Transverse colon (tissue), 4 donors: ENCODE results near the gene NUMA1. TPM values are rescaled to one million over a fixed set of nuclear protein-coding genes. Genes with fewer than 3 reads are reported as not detected.

Experiments
- DNase-seq: peaks from one replicate; pipeline ENCODE4 v3.0.0-alpha.2; 2019
- H3K27ac ChIP-seq, 4 donors: fragments of 200-600 bp; sonication (generic); 2 replicates each; pipeline ENCODE4 v1.5.1; 2016 to 2018; ENCODE audit warnings: inconsistent platforms in 4 of 4
- H3K27me3 ChIP-seq: fragments of 200-600 bp; sonication (generic); 2 replicates; pipeline ENCODE4 v1.5.1; 2017; ENCODE audit warnings: inconsistent platforms
- H3K36me3 ChIP-seq, 4 donors: fragments of 200-600 bp; sonication (generic); 2 replicates each; pipeline ENCODE4 v1.5.1; 2017 to 2019; ENCODE audit warnings: inconsistent platforms in 4 of 4
- H3K4me1 ChIP-seq, 4 donors: fragments of 200-600 bp; sonication (generic); 2 replicates each; pipeline ENCODE4 v1.5.1; 2017 to 2020; ENCODE audit warnings: inconsistent platforms in 4 of 4
- H3K4me3 ChIP-seq, 4 donors: fragments of 200-600 bp; sonication (generic); 1 replicate in 1 of 4; 2 replicates in 3 of 4; pipeline versions ENCODE4 v1.5.1 to v1.6.1; 2017 to 2019; ENCODE audit warnings: inconsistent platforms in 4 of 4
- H3K9me3 ChIP-seq, 2 donors: fragments of 200-600 bp; sonication (generic); 2 replicates each; pipeline ENCODE4 v1.5.1; 2017 to 2019; ENCODE audit warnings: inconsistent platforms in 2 of 2
- CTCF ChIP-seq, 5 experiments: fragments of 200-600 bp in 3 of 5; fragments of 450-650 bp in 2 of 5; sonication (generic) in 3 of 5; IDR thresholded peaks; 1 replicate in 2 of 5; 2 replicates in 3 of 5; pipeline ENCODE4 v1.5.1; 2016 to 2017; ENCODE audit warnings: antibody characterized with exemption in 5 of 5, inconsistent platforms in 3 of 5, mild to moderate bottlenecking in 2 of 5, moderate library complexity in 1 of 5
- EP300 ChIP-seq: sonication (generic); formaldehyde crosslinking; IDR thresholded peaks from one replicate; pipeline ENCODE4 v1.6.1; 2017; ENCODE audit warnings: antibody characterized with exemption, low read depth
- POLR2A ChIP-seq: fragments of 450-650 bp; IDR thresholded peaks from one replicate; pipeline ENCODE4 v1.6.1; 2016; ENCODE audit warnings: antibody characterized with exemption, mild to moderate bottlenecking, moderate library complexity
- POLR2AphosphoS5 ChIP-seq, 3 donors: sonication (generic); formaldehyde crosslinking; IDR thresholded peaks; one replicate each; pipeline ENCODE4 v1.6.1; 2016; ENCODE audit warnings: antibody characterized with exemption in 3 of 3
- WGBS, 2 donors: methylation state at CpG; one replicate each; pipeline ENCODE4 v1.1.5; 2018; ENCODE audit warnings: low coverage in 1 of 2; 5-methylcytosine and 5-hydroxymethylcytosine counted together
- in situ Hi-C, 4 donors: fragments of 200-750 bp; cut with MboI; loops; one replicate each; pipeline versions ENCODE4 v1.15.0 to v1.15.1; 2017; ENCODE audit warnings: low sequenced_read_pairs in 3 of 4, low pct_ligation_motif_present in 1 of 4, low pct_unique_long_range_greater_than_20kb in 1 of 4
- intact Hi-C: fragments of 100-400 bp; cut with DNase I; formaldehyde crosslinking; loops from one replicate; pipeline ENCODE4 v1.15.1; 2023; ENCODE audit warnings: low total_unique reads
- total RNA-seq, 4 donors: library from RNA; depleted of rRNA; stranded (reverse); fragments of >200 nt; gene quantifications; one replicate each; pipeline ENCODE4 v1.1.0, GENCODE V29; 2016

Gene NUMA1
- total RNA-seq, 4 donors from 2014 or later = 323 to 520 (median 419) TPM

GRCh38 chr11:72013765-72014711 is 66.3 kb downstream of the NUMA1 start:
- in situ Hi-C loops = no loop called here
- H3K4me1 ChIP-seq = peaks cover 2 to 25% (median 12%) of the 10 kb centered on the region in 4 donors

GRCh38 chr11:72012897-72013721 is 67.2 kb downstream of the NUMA1 start:
- Histone ChIP-seq H3K4me1 (peaks cover 2 to 25% (median 12%) of the 10 kb centered on the region in 4 donors), H3K9me3 (no peaks in the 10 kb centered on the region), H3K36me3 (peaks cover 2 to 93% (median 49%) of the 10 kb centered on the region in 4 donors), H3K4me3 (no peak overlapping the region), H3K27ac (peak overlapping the region in 3 of 4 donors; percentile 21 to 69 (median 45)), H3K27me3 (no peaks in the 10 kb centered on the region)
- 79% methylated on average over 31 of the region's 33 CpGs; no CpG with 5 or more reads in 1 of the 2 donors for WGBS, 2 donors
- DNase-seq = no peak
- intact Hi-C loops = no loop called here
- in situ Hi-C loops = no loop called here
- TF ChIP-seq POLR2A (no peak), CTCF (IDR thresholded peaks at IDR 0.05) (no peak), EP300 (no peak), POLR2AphosphoS5 (IDR thresholded peaks at IDR 0.05) (peak in 1 of 3 donors; percentile 30)

More at GRCh38 chr11:72013765-72014711, 66.3 kb downstream of the NUMA1 start:
- H3K36me3 ChIP-seq = peaks cover 4 to 93% (median 48%) of the 10 kb centered on the region in 4 donors
- no peak for DNase-seq
- H3K27me3 ChIP-seq = no peaks in the 10 kb centered on the region
- no peak overlapping the region for H3K4me3 ChIP-seq
- 73 to 87% methylated on average over 6 to 38 of the region's 38 CpGs for WGBS, 2 donors
- intact Hi-C loops = no loop called here
- no peaks in the 10 kb centered on the region for H3K9me3 ChIP-seq
- TF ChIP-seq CTCF (IDR thresholded peaks at IDR 0.05) = no peak
- no peak for TF ChIP-seq POLR2A
- TF ChIP-seq EP300 = no peak
- no peak for TF ChIP-seq POLR2AphosphoS5 (IDR thresholded peaks at IDR 0.05)
- peak overlapping the region in 3 of 4 donors; percentile 21 to 69 (median 45) for H3K27ac ChIP-seq

GRCh38 chr11:72012091-72012630 is 68.2 kb downstream of the NUMA1 start:
- WGBS, 2 donors = 91% methylated on average over 5 of the region's 5 CpGs; no CpG with 5 or more reads in 1 of the 2 donors
- in situ Hi-C loops = no loop called here
- H3K4me3 ChIP-seq = no peak overlapping the region
- TF ChIP-seq CTCF (IDR thresholded peaks at IDR 0.05) = no peak
- TF ChIP-seq EP300 = no peak
- TF ChIP-seq POLR2AphosphoS5 (IDR thresholded peaks at IDR 0.05) = no peak
- no peak for TF ChIP-seq POLR2A
- peak overlapping the region in 2 of 4 donors; percentile 45 to 69 for H3K27ac ChIP-seq
- H3K27me3 ChIP-seq = no peaks in the 10 kb centered on the region
- intact Hi-C loops = no loop called here
- DNase-seq = no peak
- no peaks in the 10 kb centered on the region for H3K9me3 ChIP-seq
- H3K4me1 ChIP-seq = peaks cover 2 to 25% (median 12%) of the 10 kb centered on the region in 4 donors
- peaks cover 2 to 93% (median 49%) of the 10 kb centered on the region in 4 donors for H3K36me3 ChIP-seq
